ENCODE measurements around the gene BFSP1. TPM values are rescaled to one million over a fixed set of nuclear protein-coding genes. Genes with fewer than 3 reads are reported as not detected.

BFSP1 gene
- total RNA-seq, 6 donors from 2014 or later: 0.97 to 5.2 (median 2.9) TPM; not detected in 1

DNA sequence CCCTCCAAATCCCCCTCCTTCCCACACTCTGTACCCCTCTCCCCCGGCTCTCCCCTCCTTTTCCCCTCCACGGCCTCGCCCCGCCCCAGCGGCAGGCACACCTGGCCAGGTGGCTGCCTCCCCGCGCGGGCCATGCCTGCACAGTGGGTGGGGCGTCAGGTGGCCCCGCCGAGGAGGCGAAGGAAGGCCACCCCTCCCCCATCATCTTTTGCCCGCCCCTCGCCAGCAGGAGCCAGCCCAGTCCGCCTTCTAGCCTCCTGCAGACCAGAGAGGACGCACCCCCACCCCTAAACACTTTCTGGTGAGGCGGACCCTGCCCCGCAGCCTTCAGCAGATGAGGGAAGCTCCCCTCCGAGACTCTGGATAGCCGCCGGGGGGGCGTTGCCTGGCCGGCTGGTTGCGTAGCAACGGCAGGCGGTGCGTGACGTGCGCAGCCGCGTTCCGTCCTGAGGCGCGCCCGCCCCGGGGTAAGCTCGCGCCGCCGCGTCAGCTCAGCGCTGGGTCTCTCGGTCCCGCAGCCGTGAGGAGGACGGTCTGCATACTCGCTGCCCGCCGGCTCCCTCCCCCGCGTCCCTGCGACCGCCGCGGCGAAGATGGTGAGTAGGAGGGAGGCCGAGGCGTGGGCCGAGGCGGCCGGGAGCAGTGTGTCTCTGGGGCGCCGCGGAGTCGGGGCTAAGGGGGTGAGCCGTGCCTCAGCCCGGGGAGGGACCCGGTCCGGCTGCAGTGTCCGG lies 38.6 kb upstream of the BFSP1 start, which contains the start of gene DSTN:
Gene DSTN (plus strand): TSS at position 460 of the 731 bp plus-strand sequence. CDS start 134 bp downstream, at position 594.
- ATAC-seq (ENCODE audit: low FRiP score in 2 of 2) (peak; percentile 93 to 95), DNase-seq (peak; percentile 95 to 98)
- Histone ChIP-seq H3K4me3 (peak within 1 kb of the TSS; percentile 87 to 98 (median 92)), H3K27me3 (no peaks in the 10 kb centered on the region), H3K9me3 (no peaks in the 10 kb centered on the region), H3K4me1 (peaks cover 17 to 41% (median 29%) of the 10 kb centered on the region in 4 donors), H3K36me3 (peaks cover 0 to 6% (median 0%) of the 10 kb centered on the region in 4 donors), H3K27ac (peak within 1 kb of the TSS; percentile 98 to 100 (median 98))
- TF ChIP-seq EP300 (IDR thresholded peaks at IDR 0.05) (peak in 1 of 4 donors; percentile 67), POLR2AphosphoS5 (IDR thresholded peaks at IDR 0.05) (peak; percentile 95 to 97), POLR2A (IDR thresholded peaks at IDR 0.05) (peak in 3 of 4 donors; percentile 95 to 99 (median 99))
- TF ChIP-seq, protein P1, sequence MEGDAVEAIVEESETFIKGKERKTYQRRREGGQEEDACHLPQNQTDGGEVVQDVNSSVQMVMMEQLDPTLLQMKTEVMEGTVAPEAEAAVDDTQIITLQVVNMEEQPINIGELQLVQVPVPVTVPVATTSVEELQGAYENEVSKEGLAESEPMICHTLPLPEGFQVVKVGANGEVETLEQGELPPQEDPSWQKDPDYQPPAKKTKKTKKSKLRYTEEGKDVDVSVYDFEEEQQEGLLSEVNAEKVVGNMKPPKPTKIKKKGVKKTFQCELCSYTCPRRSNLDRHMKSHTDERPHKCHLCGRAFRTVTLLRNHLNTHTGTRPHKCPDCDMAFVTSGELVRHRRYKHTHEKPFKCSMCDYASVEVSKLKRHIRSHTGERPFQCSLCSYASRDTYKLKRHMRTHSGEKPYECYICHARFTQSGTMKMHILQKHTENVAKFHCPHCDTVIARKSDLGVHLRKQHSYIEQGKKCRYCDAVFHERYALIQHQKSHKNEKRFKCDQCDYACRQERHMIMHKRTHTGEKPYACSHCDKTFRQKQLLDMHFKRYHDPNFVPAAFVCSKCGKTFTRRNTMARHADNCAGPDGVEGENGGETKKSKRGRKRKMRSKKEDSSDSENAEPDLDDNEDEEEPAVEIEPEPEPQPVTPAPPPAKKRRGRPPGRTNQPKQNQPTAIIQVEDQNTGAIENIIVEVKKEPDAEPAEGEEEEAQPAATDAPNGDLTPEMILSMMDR (IDR thresholded peaks at IDR 0.05): peak in 1 of 6 experiments; percentile 16
- 0 to 1% methylated on average over 22 to 25 of the region's 70 CpGs for WGBS, 2 donors

DNA sequence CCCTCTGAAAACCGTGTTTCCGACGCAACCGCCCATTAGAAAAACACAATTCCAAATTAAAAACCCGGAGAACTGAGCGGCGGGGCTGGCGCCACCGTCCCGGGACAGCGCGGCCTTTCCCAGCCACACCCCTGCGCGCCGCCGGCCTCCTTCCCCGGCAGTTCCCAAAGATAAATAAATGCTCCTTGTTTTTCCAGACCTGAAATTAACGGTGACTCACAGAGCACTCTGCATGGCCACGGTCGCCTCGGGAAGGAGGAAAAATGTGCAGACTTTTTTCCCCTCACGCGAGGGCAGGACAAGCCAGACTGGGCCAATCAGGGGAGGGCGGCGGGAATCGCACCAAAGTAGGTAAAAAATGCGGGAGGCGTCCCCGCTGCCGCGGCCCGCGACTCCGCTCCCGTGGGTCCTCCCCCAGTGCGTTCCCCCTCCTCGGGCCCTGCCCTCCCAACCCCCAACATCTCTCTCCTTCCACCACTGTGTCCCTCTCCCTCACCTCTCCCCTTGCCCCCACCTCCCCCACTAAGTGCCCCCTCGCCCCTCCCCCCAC lies 37.9 kb upstream of the BFSP1 start:
- 1 to 3% methylated on average over 35 to 37 of the region's 38 CpGs for WGBS, 2 donors
- Histone ChIP-seq H3K36me3 (peaks cover 0 to 2% (median 0%) of the 10 kb centered on the region in 4 donors), H3K4me1 (peaks cover 17 to 36% (median 27%) of the 10 kb centered on the region in 4 donors), H3K9me3 (no peaks in the 10 kb centered on the region), H3K4me3 (peak overlapping the region in 3 of 4 donors; percentile 87 to 94 (median 90)), H3K27ac (peak overlapping the region; percentile 98 to 100 (median 98)), H3K27me3 (no peaks in the 10 kb centered on the region)
- TF ChIP-seq, protein P1 (IDR thresholded peaks at IDR 0.05): no peak
- TF ChIP-seq POLR2A (IDR thresholded peaks at IDR 0.05): peak in 3 of 4 donors; percentile 59 to 74 (median 71)
- TF ChIP-seq EP300 (IDR thresholded peaks at IDR 0.05): peak in 2 of 4 donors; percentile 1 to 67
- TF ChIP-seq POLR2AphosphoS5 (IDR thresholded peaks at IDR 0.05): peak; percentile 53 to 92
- DNase-seq (peak; percentile 90 to 93), ATAC-seq (ENCODE audit: low FRiP score in 2 of 2) (peak; percentile 89 to 92)

DNA sequence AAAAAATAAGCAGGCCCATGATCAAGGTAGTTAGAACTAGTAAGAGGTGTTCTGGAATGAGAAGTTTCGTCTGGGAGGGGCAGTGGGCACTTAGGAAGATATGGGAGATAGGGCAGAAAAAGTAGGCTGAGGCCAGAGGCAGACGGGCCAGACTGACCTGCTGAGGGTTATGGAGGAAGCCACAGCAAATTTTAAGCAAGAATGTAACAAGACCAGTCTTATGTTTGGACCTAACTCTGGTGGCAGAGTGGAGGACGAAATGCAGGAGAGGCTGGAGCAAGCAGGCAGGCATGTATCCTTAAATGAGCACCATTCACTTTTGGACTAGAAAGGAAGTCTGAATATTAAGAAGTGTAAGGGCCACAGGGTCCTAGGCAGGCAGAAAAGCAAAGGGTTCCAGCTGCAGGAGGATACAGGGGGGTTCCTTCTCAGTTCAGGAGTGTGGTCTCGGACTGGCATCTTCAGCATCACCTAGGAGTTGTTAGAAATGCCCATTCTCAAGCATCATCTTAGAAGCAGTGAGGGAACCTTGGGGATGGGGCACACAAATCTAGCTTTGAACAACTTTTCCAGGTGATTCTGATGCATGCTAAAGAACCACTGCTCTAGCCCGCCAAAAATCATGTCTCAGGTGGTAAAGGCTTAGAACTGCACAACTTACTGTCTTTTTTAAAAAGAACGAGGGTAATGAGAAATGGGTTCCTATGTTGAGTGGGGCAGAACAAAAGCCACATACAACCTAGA lies 37.0 kb upstream of the BFSP1 start:
- Histone ChIP-seq H3K4me3 (peak overlapping the region in 3 of 4 donors; percentile 87 to 94 (median 90)), H3K27ac (peak overlapping the region; percentile 98 to 100 (median 98)), H3K4me1 (peaks cover 13 to 33% (median 22%) of the 10 kb centered on the region in 4 donors), H3K36me3 (no peaks in the 10 kb centered on the region), H3K9me3 (no peaks in the 10 kb centered on the region), H3K27me3 (no peaks in the 10 kb centered on the region)
- ATAC-seq (ENCODE audit: low FRiP score in 2 of 2) (no peak), DNase-seq (no peak)
- peak in 1 of 4 donors; percentile 35 for TF ChIP-seq POLR2A (IDR thresholded peaks at IDR 0.05)
- TF ChIP-seq, protein P1 (IDR thresholded peaks at IDR 0.05): no peak
- 65 to 67% methylated on average over 6 of the region's 6 CpGs for WGBS, 2 donors

DNA sequence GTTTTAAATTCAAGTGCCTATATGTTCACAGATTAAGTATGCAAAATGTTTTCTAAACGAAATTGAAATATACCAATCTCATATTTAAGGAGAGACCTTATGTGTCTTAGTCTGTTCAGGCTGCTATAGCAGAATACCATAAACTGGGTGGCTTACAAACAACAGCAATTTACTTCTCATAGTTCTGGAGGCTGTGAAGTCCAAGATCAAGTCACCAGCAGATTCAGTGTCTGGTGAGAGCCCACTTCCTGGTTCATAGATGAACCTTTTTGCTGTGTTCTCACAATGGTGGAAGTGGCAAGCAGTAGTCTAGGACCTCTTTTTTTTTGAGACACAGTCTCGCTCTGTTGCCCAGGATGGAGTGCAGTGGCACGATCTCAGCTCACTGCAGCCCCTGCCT lies 35.2 kb upstream of the BFSP1 start:
- no peak overlapping the region for H3K4me3 ChIP-seq
- H3K27me3 ChIP-seq: no peaks in the 10 kb centered on the region
- no peak for TF ChIP-seq EP300 (IDR thresholded peaks at IDR 0.05)
- TF ChIP-seq POLR2AphosphoS5 (IDR thresholded peaks at IDR 0.05): no peak
- TF ChIP-seq POLR2A (IDR thresholded peaks at IDR 0.05): no peak
- DNase-seq (no peak), ATAC-seq (ENCODE audit: low FRiP score in 2 of 2) (no peak)
- H3K9me3 ChIP-seq: no peaks in the 10 kb centered on the region
- no peaks in the 10 kb centered on the region for H3K36me3 ChIP-seq
- peak overlapping the region in 3 of 4 donors; percentile 9 to 98 (median 54) for H3K27ac ChIP-seq
- H3K4me1 ChIP-seq: peaks cover 5 to 22% (median 19%) of the 10 kb centered on the region in 4 donors
- 93 to 95% methylated on average over 3 of the region's 3 CpGs for WGBS, 2 donors
